ENCODE results near the gene L1CAM.
A peak's percentile ranks its signal among the peaks of the same experiment; 100 is the strongest.

The L1CAM gene

GRCh38 chrX:153878345-153878744, 7.6 kb downstream of the L1CAM start:
- no peak for DNase-seq (ENCODE audit: low read depth in 2 of 2)

- no peak for DNase-seq (ENCODE audit: low read depth in 2 of 2)
Measured at GRCh38 chrX:153877571-153878261, 8.3 kb downstream of the L1CAM start.

- no peak for DNase-seq (ENCODE audit: low read depth in 2 of 2)
Measured at GRCh38 chrX:153876112-153876491, 9.9 kb downstream of the L1CAM start.

DNA sequence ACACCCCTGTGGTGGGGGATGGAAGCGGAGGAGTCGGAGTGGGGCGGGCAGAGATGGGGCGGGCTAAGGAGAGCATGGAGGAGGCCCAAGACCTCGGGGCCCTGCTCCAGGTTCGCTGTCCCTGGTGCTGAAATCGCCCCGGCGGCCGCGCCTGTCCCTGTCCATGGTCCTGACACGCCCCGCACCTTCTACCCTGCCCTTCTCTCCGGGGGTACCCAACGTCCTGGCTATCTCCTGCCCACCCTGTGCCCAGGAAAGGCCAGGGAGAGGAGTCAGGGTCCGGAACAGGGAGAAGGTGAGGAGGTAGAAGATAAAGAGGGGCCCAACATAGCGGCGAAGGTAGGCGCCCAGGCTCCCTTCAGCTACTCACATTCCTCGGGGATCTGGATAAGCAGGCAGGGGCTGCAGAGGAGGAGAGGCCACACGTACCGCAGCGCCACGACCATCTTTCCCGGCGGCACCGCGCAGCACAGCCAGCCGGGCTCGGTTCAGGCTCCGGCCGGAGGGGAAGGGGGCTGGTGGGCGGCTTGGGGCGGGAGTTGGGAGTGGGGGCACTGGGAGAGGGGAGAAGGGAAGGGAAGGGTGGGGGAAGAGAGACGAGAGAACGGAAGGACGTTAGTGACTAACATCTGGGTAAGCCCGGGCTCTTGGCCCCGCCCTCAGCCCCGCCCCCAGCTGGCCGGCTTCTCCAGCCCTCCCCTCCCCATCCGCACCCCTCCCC, 10.4 kb downstream of the L1CAM start:
- DNase-seq (ENCODE audit: low read depth in 2 of 2): peak in 1 of 2 donors; percentile 13

DNA sequence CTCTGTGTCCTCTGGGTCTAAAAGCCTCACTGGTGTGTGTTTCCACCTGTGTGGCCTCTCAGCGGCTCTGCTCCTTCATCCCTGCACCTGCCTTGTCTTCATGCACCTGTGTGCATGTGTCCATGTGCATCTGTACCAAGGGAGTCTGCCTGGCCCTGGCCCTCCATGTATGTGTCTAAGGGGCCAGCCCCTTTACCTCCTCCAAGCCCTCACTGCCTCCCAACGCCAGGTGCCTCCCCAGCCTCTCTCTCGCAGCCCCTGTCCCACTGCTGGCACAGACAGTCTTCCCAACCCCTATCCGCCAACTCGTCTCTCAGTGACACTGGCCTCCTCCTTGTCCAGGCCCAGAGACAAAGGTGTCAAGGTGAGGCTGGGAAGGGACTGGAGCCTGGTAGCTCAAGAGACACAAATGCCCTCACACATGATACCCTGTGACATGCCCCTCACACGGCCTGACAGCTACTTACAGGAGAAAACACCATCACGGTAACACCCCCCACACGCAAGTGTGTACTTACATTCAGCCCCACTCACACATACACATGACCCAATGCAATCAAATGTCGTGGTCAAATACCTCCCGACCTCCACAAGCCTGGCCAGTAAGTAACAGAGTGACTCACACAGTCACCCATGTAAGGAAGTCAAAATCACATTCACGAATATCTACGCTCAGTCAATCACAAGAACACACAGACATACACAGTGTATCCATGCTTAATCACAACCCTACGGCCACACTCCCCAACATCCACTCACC, 11.4 kb downstream of the L1CAM start:
- no peak for DNase-seq (ENCODE audit: low read depth in 2 of 2)

DNA sequence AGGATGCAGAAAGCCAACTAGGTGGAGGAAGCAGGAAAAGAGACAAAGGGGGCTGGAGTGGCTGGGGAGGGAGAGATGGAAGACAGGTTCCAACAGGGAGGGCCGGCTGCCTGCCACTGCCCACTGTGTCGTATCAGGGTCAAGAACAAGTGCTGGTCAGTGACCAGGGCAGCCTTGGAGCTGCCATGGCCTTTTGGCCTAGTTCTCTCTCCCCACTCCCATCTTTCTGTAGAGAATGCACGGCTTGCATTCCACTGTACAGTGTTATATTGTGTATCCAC, 11.9 kb downstream of the L1CAM start:
- no peak for DNase-seq (ENCODE audit: low read depth in 2 of 2)

GRCh38 chrX:153873282-153874084, 12.5 kb downstream of the L1CAM start:
- no peak for DNase-seq (ENCODE audit: low read depth in 2 of 2)

DNA sequence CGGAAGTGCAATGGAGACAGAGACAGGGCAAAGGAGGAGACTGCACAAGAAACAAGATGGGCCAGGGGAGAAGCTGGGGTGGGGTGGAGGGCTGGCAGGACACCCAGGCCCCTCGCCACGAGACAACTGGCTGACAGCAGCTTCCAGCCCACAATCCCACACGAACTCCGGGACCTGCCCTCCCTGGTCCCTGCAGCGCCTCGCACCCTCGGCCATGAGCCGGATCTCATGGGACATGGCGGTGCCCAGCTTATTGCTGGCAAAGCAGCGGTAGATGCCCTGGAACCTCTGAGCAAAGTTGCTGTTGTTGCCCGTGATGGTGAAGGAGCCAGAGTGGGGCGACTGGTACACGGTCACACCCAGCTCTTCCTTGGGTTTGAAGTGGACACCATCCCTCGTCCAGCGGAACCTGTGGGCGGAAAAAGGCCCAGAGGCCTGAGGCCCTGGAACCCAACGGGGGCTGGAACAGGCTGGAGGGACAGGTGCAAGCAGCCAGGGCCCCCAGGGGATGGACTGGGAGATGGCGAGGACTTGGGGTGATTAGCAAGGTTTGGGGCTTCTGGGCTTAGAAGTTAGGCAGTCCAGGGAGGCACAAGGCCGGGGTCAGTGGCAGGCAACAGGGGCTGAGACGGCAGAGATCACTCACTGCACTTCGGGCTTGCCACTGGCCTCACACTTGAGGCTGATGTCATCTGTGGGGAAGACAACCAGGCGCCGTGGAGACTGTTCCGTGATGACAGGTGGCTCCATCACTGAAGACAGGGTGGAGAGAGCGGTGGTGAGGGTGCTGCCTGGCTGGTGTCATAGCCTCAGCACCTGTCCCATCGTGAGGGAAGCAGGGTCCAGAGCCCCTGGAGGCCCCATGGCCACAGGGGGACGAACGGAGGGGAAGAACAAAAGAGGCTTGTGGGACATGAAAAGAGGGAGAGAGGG, 13.8 kb downstream of the L1CAM start:
- no peak for DNase-seq (ENCODE audit: low read depth in 2 of 2)

GRCh38 chrX:153871451-153871850, 14.5 kb downstream of the L1CAM start:
- DNase-seq (ENCODE audit: low read depth in 2 of 2): no peak

- DNase-seq (ENCODE audit: low read depth in 2 of 2): no peak
Measured at GRCh38 chrX:153870791-153871360, 15.1 kb downstream of the L1CAM start.

DNA sequence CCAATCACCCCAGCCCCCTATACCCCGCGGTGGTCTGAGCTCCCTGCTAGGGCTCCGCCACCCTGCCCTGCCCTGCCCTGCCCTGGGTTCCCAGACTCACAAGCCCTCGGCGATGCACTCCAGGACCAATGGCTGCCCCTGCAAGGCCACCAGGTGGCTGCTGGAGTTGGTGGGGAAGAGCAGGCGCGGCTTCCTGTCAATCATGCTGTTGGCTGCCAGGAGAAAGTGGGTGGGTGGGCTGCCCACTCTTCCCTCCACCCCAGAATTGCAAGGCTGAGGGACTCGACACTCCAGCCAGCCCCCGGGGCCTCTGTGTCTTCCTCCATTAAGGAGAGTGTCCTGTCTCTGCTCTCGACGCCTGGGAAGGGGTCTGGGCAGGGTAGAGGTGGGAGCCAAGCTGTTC, 15.7 kb downstream of the L1CAM start:
- no peak for DNase-seq (ENCODE audit: low read depth in 2 of 2)

DNA sequence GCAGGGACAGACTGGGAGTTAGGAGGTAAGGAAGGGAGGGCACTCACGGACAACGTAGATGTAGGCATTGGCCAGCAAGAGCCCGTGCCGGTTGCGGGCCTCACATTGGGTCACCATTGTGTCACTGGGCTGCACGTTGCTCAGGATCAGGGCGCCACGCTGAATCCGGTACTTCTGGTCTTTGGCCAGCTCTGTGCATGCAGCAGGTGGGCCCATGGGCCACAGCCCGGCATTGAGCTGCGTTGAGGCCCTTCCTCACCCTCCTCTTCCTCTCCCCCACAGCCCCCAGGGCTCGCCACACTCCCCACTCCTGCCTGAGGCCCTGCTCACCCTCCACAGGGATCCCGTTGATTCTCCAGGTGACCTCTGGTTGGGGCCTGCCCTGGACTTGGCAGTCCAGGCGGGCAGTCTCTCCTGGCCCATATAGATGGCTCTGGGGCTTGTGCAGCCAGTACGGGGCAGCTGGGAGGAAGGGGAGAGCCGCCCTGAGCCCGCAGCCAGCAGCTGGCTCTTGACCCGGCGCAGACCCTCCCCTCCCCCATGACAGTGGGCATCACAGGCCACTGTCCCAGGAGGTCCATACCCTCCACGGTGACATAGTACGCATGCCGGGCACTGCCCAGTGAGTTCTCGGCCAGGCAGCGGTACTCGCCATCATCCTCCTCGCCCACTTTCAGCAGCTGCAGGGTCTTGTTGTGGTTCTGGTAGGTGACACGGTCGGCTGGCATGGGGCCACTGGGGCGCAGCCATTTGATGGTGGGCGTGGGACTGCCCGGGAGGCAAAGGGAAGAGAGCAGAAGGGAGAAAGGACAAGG, 16.3 kb downstream of the L1CAM start:
- DNase-seq (ENCODE audit: low read depth in 2 of 2): no peak

- DNase-seq (ENCODE audit: low read depth in 2 of 2): no peak
Measured at GRCh38 chrX:153868576-153869472, 17.1 kb downstream of the L1CAM start.

- no peak for DNase-seq (ENCODE audit: low read depth in 2 of 2)
Measured at GRCh38 chrX:153867671-153868070, 18.3 kb downstream of the L1CAM start.

DNA sequence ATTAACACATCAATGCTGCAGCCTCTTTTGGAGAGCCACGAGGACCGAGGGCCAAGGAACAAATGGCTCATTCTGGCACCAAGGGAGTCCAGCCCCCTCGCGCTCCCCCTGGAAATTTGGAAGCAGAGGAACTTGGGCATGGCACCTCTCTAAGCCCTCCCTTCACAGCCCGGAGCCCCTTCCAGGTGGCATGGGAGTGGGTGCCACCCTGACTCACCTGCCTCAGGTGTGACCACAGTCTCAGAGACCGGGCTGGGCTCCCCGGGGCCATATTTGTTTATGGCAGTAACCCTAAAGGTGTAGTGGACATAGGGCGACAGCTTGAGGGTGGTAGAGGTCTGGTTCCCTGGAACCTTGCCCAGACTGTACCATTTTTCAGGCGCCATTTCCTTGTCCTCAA, 18.8 kb downstream of the L1CAM start:
- no peak for DNase-seq (ENCODE audit: low read depth in 2 of 2)

GRCh38 chrX:153866302-153867019, 19.5 kb downstream of the L1CAM start:
- DNase-seq (ENCODE audit: low read depth in 2 of 2): no peak

DNA sequence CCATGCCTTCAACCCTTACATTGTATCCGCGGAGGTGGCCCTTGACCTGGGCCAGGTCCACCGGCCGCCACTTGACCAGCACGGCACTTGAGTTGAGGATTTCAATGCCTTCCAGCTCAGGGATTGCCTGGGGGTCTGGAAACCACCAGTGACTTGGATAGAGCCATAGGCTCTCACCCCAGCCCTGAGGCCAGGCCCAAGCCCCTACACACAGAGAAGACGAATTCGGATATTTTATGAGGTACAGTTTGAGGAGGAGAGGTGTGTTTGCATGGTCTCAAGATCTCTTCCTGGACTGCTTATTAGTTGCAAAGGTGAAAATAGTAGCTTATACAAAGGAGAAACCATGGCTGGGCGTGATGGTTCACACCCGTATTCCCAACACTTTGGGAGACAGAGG, 20.3 kb downstream of the L1CAM start:
- DNase-seq (ENCODE audit: low read depth in 2 of 2): no peak

DNA sequence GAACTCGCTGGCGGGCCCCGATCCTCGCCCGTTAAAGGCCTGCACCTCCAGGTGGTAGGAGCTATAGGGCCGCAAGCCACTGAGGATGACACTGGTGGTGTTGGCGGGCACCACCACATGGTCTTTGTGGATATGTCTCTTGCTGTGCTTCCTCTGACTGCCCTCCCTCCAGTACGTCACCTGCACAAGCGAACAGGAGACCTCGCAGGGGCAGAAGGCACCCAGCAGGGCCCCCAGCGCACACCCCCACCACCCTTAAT, 20.7 kb downstream of the L1CAM start:
- DNase-seq (ENCODE audit: low read depth in 2 of 2): no peak

Measured in stimulated activated CD8-positive, alpha-beta memory T cell treated with anti-CD3 and anti-CD28 coated beads, Interleukin-15, amount 100 ng/mL, for 4 hours (primary cell).